NCI-H82 treated with DMSO at 0.1 percent for 48 hours (cell line): ENCODE measurements around the gene HMX2.
"Not testable (repeated sequence)": the region's sequence is repeated elsewhere in the genome, so short reads cannot be mapped to it uniquely, and the experiment has no call there.

Source experiments
- DNase-seq: peaks from one replicate; lab custom pipeline; 2025; ENCODE audit not compliant: unreplicated experiment; lab: John Stamatoyannopoulos, UW

Gene HMX2

GRCh38 chr10:123150986-123151736, 3.2 kb downstream of the HMX2 start:
- DNase-seq: no peak

- no peak for DNase-seq
Observed at GRCh38 chr10:123151737-123152135, 3.8 kb downstream of the HMX2 start.

- no peak for DNase-seq
Observed at GRCh38 chr10:123153486-123154091, 5.7 kb downstream of the HMX2 start.

GRCh38 chr10:123154092-123154710, 6.3 kb downstream of the HMX2 start, which contains the start of gene BUB3:
TSS of gene BUB3 (plus strand) at chr10:123154402. CDS start at chr10:123154918, 516 bp downstream.
- DNase-seq: peak; percentile 97

- DNase-seq: no peak
Observed at GRCh38 chr10:123154711-123155505, 7.0 kb downstream of the HMX2 start.

GRCh38 chr10:123156078-123156477, 8.1 kb downstream of the HMX2 start:
- DNase-seq: no peak

- DNase-seq: no peak
Observed at GRCh38 chr10:123157210-123157609, 9.3 kb downstream of the HMX2 start.

GRCh38 chr10:123158682-123159081, 10.7 kb downstream of the HMX2 start:
- DNase-seq: no peak

- DNase-seq: no peak
Observed at GRCh38 chr10:123160311-123160980, 12.5 kb downstream of the HMX2 start.

GRCh38 chr10:123164319-123164718, 16.4 kb downstream of the HMX2 start:
- no peak for DNase-seq

- no peak for DNase-seq
Observed at GRCh38 chr10:123165445-123166072, 17.6 kb downstream of the HMX2 start.

- no peak for DNase-seq
Observed at GRCh38 chr10:123166618-123167017, 18.7 kb downstream of the HMX2 start.

- DNase-seq: no peak
Observed at GRCh38 chr10:123170961-123171360, 23.0 kb downstream of the HMX2 start.

- not testable (repeated sequence) for DNase-seq
Observed at GRCh38 chr10:123171616-123172015, 23.7 kb downstream of the HMX2 start.

GRCh38 chr10:123175389-123176387, 27.8 kb downstream of the HMX2 start:
- no peak for DNase-seq

- not testable (repeated sequence) for DNase-seq
Observed at GRCh38 chr10:123178390-123178789, 30.5 kb downstream of the HMX2 start.

- no peak for DNase-seq
Observed at GRCh38 chr10:123180101-123181090, 32.5 kb downstream of the HMX2 start.

- no peak for DNase-seq
Observed at GRCh38 chr10:123183724-123184123, 35.8 kb downstream of the HMX2 start.
